ENCODE results near the gene ZNF555.

DNA sequence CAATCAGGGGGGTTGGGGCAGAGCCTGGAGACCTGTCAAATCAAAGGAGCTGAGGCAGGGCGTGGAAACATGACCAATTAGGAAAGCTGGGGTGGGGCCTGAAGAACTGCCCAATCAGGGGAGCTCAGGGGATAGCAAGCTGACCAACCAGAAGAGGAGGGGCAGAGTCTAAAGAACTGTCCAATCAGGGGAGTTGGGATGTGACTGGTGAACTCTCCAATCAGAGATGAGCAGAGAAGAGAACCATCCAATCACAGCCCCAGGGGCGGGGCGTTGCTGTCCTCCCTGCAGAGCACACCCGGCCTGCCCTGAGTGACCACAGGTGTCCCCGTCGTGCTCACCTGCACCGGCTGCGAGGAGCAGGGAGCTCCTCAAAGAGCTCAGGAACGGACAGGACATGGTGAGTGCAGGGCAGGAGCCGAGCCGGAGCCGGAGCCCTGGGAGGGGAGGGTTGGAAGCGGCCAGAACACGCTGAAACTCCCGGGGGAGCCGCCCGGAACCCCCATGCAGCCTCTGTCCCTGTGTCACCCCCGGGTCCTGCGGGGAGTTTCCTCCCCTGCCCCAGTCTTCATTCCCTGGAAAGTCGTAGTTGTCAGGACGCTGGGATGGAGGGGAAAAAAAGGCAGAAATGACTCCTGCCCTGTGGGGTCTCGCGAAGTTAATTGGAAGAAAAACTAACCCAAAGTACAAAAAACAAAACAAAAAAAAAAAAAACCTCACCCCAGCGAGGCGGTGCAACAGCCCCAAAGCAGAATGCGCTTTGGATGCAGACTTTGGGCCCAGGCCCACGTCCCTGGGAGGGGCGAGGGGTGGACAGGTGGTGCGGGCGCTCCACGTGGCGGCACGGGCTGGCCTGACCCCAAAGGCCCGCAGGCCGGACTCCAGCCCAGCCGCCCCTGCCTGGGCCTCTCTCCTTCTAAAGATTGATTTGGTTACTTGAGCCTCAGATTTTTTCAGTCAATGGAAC lies 26.0 kb downstream of the ZNF555 start, which contains the start of gene ZNF556:
- TF ChIP-seq, protein P1, sequence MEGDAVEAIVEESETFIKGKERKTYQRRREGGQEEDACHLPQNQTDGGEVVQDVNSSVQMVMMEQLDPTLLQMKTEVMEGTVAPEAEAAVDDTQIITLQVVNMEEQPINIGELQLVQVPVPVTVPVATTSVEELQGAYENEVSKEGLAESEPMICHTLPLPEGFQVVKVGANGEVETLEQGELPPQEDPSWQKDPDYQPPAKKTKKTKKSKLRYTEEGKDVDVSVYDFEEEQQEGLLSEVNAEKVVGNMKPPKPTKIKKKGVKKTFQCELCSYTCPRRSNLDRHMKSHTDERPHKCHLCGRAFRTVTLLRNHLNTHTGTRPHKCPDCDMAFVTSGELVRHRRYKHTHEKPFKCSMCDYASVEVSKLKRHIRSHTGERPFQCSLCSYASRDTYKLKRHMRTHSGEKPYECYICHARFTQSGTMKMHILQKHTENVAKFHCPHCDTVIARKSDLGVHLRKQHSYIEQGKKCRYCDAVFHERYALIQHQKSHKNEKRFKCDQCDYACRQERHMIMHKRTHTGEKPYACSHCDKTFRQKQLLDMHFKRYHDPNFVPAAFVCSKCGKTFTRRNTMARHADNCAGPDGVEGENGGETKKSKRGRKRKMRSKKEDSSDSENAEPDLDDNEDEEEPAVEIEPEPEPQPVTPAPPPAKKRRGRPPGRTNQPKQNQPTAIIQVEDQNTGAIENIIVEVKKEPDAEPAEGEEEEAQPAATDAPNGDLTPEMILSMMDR (IDR thresholded peaks at IDR 0.05), result no peak
- TF ChIP-seq EP300 (IDR thresholded peaks at IDR 0.05) (no peak), POLR2A (IDR thresholded peaks at IDR 0.05) (no peak)

All from sigmoid colon (tissue), 4 donors.